Esophagus squamous epithelium (tissue), 5 donors: Measurements from ENCODE around the gene IRF2. TPM values are rescaled to one million over a fixed set of nuclear protein-coding genes. Genes with fewer than 3 reads are reported as not detected.
A peak's percentile ranks its signal among the peaks of the same experiment; 100 is the strongest.

Source experiments
- DNase-seq: peaks from one replicate; lab custom pipeline; 2025; lab: John Stamatoyannopoulos, UW
- H3K27ac ChIP-seq, 4 donors: fragments of 200-600 bp; sonication (generic); one replicate each; pipeline ENCODE4 v1.5.1; 2016 to 2019; ENCODE audit warnings: mild to moderate bottlenecking in 1 of 4
- H3K27me3 ChIP-seq, 4 donors: fragments of 200-600 bp; sonication (generic); 1 replicate in 3 of 4; 2 replicates in 1 of 4; pipeline versions ENCODE4 v1.5.1 to v1.6.0; 2017 to 2021; ENCODE audit warnings: antibody characterized with exemption in 1 of 4
- H3K36me3 ChIP-seq, 3 donors: fragments of 200-600 bp; sonication (generic); one replicate each; pipeline ENCODE4 v1.5.1; 2016 to 2019
- H3K4me1 ChIP-seq, 3 donors: fragments of 200-600 bp; sonication (generic); one replicate each; pipeline ENCODE4 v1.5.1; 2017 to 2019
- H3K4me3 ChIP-seq, 4 donors: fragments of 200-600 bp; sonication (generic); 1 replicate in 3 of 4; 2 replicates in 1 of 4; pipeline ENCODE4 v1.5.1; 2016 to 2019; ENCODE audit warnings: mild to moderate bottlenecking in 2 of 4, moderate library complexity in 1 of 4
- H3K9me3 ChIP-seq, 3 donors: fragments of 200-600 bp; sonication (generic); one replicate each; pipeline ENCODE4 v1.5.1; 2016 to 2019
- POLR2A ChIP-seq, 4 donors: fragments of 450-650 bp; IDR thresholded peaks; one replicate each; pipeline ENCODE4 v1.6.1; 2017; ENCODE audit warnings: antibody characterized with exemption in 4 of 4, mild to moderate bottlenecking in 4 of 4, moderate library complexity in 3 of 4
- WGBS, 2 donors: methylation state at CpG; one replicate each; pipeline ENCODE4 v1.1.5; 2018; 5-methylcytosine and 5-hydroxymethylcytosine counted together
- intact Hi-C: fragments of 100-400 bp; cut with DNase I; formaldehyde crosslinking; loops from one replicate; pipeline ENCODE4 v1.15.0; 2022
- total RNA-seq, 4 donors: library from RNA; depleted of rRNA; stranded (reverse); fragments of >200 nt; gene quantifications; one replicate each; pipeline ENCODE4 v1.1.0, GENCODE V29; 2016
- TF ChIP-seq, protein P1 (sequence below), 6 experiments: fragments of 450-650 bp in 4 of 6; fragments of 200-600 bp in 2 of 6; sonication (generic) in 2 of 6; IDR thresholded peaks; one replicate each; pipeline ENCODE4 v1.5.1; 2016 to 2019; ENCODE audit warnings: antibody characterized with exemption in 6 of 6, mild to moderate bottlenecking in 4 of 6, moderate library complexity in 4 of 6
- donor health status: DM: yes; HTN: yes; CAD: no.

IRF2 gene
- total RNA-seq, 4 donors from 2014 or later = 16.6 to 30.2 (median 23.4) TPM

DNA sequence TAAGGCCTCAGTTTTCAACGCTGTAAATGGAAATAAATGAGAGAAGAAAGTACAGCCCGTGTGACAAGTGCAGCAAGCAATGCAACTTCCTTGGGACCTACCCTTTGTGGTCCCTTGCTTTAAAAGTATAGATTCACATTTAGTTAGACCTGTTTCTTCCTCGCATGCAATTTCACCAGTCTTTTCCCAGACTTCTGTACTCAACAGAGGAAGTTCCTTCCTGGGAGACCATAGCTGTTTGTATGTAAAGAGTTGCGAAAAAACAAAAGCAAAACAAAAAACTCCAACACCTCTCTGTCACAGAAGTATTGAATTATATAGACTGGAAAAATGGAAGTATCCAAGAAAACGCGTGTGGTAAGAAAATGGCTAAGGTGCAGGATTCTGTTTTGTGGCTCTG lies 1.1 kb upstream of the IRF2 start:
- Histone ChIP-seq H3K4me1 (peaks cover 3 to 59% (median 22%) of the 10 kb centered on the region in 3 donors), H3K27me3 (no peaks in the 10 kb centered on the region), H3K27ac (peak overlapping the region; percentile 97 to 99 (median 97)), H3K4me3 (peak overlapping the region; percentile 74 to 89 (median 81)), H3K9me3 (no peaks in the 10 kb centered on the region), H3K36me3 (no peaks in the 10 kb centered on the region)
- no peak for TF ChIP-seq POLR2A (IDR thresholded peaks at IDR 0.05)
- TF ChIP-seq, protein P1, sequence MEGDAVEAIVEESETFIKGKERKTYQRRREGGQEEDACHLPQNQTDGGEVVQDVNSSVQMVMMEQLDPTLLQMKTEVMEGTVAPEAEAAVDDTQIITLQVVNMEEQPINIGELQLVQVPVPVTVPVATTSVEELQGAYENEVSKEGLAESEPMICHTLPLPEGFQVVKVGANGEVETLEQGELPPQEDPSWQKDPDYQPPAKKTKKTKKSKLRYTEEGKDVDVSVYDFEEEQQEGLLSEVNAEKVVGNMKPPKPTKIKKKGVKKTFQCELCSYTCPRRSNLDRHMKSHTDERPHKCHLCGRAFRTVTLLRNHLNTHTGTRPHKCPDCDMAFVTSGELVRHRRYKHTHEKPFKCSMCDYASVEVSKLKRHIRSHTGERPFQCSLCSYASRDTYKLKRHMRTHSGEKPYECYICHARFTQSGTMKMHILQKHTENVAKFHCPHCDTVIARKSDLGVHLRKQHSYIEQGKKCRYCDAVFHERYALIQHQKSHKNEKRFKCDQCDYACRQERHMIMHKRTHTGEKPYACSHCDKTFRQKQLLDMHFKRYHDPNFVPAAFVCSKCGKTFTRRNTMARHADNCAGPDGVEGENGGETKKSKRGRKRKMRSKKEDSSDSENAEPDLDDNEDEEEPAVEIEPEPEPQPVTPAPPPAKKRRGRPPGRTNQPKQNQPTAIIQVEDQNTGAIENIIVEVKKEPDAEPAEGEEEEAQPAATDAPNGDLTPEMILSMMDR (IDR thresholded peaks at IDR 0.05) = no peak
- intact Hi-C loops = loop anchor here (5.0 to 10.0 kb wide), 2 partner anchors 57 to 191 kb away; no protein-coding TSS in a partner anchor
- DNase-seq = no peak
- WGBS, 2 donors = 41 to 49% methylated on average over 5 to 6 of the region's 6 CpGs

DNA sequence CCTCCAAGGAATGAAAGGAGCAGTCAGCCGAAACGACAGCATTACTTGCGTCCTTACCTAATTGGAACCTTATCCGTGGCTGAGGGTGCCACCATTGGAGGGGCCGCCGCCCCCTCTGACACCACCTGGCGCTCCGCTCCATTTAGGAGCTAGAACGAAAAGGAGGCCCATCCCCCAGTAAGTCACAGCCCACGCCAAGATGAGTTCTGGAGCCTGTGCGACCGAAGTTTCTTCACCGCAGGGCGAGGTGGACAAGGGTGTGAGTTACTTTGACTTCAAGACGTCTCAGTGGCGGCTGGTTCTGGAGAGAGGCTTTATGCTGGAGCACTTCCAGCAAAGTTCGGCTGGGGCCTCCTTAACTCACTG lies 729 bp upstream of the IRF2 start:
- Histone ChIP-seq H3K4me1 (peaks cover 3 to 63% (median 22%) of the 10 kb centered on the region in 3 donors), H3K36me3 (no peaks in the 10 kb centered on the region), H3K4me3 (peak overlapping the region; percentile 74 to 89 (median 81)), H3K9me3 (no peaks in the 10 kb centered on the region), H3K27me3 (no peaks in the 10 kb centered on the region), H3K27ac (peak overlapping the region; percentile 97 to 99 (median 97))
- no peak for TF ChIP-seq POLR2A (IDR thresholded peaks at IDR 0.05)
- TF ChIP-seq, protein P1 (IDR thresholded peaks at IDR 0.05) = no peak
- intact Hi-C loops = loop anchor here (5.0 to 10.0 kb wide), 2 partner anchors 57 to 190 kb away; no protein-coding TSS in a partner anchor
- 0% methylated on average over 9 to 12 of the region's 17 CpGs for WGBS, 2 donors
- peak; percentile 7 for DNase-seq

DNA sequence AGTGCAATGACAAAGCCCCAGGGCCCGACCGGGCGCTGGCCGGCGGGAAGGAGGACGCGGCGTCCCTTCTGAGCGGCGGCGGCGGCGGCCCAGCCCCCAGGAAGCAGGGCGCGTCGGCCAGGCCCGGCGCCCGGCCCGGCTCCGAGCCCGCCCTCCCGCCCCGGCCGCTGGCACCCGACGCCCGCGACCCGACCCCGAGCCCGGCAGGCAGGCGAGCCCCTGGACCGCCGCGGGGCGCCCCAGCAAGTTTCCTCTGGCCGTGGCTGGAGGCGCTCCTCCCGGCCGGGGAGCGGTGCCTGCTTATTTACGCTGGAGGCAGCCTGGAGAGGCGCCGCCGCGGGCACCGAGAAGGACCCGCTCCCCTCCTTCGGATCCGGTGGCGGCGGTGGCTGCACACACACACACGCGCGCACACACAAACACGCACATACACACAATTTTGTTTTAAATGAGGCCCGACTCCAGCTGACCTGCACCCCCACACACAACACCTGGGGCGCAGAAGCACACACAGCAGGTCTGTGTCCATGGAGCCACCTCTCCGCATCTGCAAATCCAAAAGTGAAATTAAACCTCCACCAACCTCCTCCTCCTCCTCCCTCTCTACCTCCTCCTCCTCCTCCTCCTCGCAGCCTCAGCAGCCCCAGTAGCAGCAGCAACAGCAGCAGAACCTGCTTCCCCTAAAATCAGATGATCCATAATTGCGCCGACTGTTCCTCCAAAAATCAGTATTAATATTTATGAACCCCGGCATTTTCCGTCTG lies 669 bp downstream of the IRF2 start:
- intact Hi-C loops = loop anchor here (10.0 kb wide), 1 partner anchor 189 kb away; no protein-coding TSS in a partner anchor

DNA sequence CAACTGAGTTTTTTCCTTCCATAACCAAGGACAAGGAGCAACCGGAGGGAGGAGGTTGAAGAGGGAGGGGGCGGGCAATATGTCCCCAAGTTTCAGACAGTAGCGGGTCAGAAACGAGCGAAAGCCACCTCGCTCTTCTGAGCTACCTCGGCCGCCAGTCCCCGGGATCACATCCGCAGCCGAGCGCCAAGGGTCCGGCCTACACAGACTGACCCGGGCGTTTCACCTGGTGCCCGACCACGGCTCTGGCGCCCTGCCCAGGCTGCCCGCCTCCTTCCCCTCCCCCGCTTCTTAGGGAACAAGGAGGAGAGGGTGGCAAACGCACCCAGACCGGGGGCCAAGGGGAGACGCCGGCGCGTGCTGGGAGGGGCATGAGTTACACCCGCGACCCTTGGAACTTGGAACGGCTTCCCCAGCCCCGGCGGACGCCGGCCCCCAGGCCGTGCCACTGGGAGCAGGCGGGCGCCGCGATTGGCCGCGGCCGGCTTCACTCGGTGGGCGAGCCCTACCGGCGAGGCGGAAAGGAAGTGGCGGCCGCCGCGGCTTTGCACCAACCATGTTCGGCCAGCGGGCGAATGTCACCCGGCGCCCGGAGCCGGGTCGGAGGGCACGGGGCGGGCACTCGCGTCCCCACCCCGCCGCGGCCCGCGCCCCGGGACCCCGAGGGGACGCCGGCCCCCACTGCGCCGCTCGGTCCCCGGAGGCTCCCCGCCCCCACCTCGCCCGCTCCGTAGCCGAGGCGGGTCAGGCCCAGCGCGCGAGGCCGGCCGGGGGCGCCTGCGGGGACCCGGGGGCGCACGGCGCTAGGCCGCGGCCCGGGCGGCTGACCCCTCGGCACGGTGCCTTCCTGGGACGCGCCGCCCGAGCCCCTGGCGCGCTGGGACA lies 1.5 kb downstream of the IRF2 start:
- Histone ChIP-seq H3K4me1 (peaks cover 3 to 66% (median 26%) of the 10 kb centered on the region in 3 donors), H3K27ac (peak overlapping the region; percentile 97 to 99 (median 97)), H3K9me3 (no peaks in the 10 kb centered on the region), H3K27me3 (no peaks in the 10 kb centered on the region), H3K36me3 (no peaks in the 10 kb centered on the region), H3K4me3 (peak overlapping the region; percentile 74 to 89 (median 81))
- TF ChIP-seq POLR2A (IDR thresholded peaks at IDR 0.05) = peak in 2 of 4 donors; percentile 51 to 72
- TF ChIP-seq, protein P1 (IDR thresholded peaks at IDR 0.05) = peak in 2 of 6 experiments; percentile 28 to 31
- 2% methylated on average over 10 of the region's 104 CpGs; no CpG with 5 or more reads in 1 of the 2 donors for WGBS, 2 donors
- DNase-seq = peak; percentile 30
- intact Hi-C loops = loop anchor here (10.0 kb wide), 1 partner anchor 188 kb away; no protein-coding TSS in a partner anchor

More for the DNA sequence above, 669 bp downstream of the IRF2 start:
- H3K4me3 ChIP-seq = peak overlapping the region; percentile 74 to 89 (median 81)
- no peaks in the 10 kb centered on the region for H3K36me3 ChIP-seq
- no peaks in the 10 kb centered on the region for H3K27me3 ChIP-seq
- DNase-seq = no peak
- H3K4me1 ChIP-seq = peaks cover 3 to 68% (median 26%) of the 10 kb centered on the region in 3 donors
- TF ChIP-seq, protein P1 (IDR thresholded peaks at IDR 0.05) = peak in 1 of 6 experiments; percentile 4
- no peak for TF ChIP-seq POLR2A (IDR thresholded peaks at IDR 0.05)
- peak overlapping the region; percentile 97 to 99 (median 97) for H3K27ac ChIP-seq
- 0 to 1% methylated on average over 7 to 14 of the region's 65 CpGs for WGBS, 2 donors
- H3K9me3 ChIP-seq = no peaks in the 10 kb centered on the region
